ENCODE data around the gene TARBP1.
A peak's percentile ranks its signal among the peaks of the same experiment; 100 is the strongest.

TARBP1 gene, protein sequence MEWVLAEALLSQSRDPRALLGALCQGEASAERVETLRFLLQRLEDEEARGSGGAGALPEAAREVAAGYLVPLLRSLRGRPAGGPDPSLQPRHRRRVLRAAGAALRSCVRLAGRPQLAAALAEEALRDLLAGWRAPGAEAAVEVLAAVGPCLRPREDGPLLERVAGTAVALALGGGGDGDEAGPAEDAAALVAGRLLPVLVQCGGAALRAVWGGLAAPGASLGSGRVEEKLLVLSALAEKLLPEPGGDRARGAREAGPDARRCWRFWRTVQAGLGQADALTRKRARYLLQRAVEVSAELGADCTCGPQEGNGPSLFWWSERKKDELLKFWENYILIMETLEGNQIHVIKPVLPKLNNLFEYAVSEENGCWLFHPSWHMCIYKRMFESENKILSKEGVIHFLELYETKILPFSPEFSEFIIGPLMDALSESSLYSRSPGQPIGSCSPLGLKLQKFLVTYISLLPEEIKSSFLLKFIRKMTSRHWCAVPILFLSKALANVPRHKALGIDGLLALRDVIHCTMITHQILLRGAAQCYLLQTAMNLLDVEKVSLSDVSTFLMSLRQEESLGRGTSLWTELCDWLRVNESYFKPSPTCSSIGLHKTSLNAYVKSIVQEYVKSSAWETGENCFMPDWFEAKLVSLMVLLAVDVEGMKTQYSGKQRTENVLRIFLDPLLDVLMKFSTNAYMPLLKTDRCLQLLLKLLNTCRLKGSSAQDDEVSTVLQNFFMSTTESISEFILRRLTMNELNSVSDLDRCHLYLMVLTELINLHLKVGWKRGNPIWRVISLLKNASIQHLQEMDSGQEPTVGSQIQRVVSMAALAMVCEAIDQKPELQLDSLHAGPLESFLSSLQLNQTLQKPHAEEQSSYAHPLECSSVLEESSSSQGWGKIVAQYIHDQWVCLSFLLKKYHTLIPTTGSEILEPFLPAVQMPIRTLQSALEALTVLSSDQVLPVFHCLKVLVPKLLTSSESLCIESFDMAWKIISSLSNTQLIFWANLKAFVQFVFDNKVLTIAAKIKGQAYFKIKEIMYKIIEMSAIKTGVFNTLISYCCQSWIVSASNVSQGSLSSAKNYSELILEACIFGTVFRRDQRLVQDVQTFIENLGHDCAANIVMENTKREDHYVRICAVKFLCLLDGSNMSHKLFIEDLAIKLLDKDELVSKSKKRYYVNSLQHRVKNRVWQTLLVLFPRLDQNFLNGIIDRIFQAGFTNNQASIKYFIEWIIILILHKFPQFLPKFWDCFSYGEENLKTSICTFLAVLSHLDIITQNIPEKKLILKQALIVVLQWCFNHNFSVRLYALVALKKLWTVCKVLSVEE (N-terminal part only)

DNA sequence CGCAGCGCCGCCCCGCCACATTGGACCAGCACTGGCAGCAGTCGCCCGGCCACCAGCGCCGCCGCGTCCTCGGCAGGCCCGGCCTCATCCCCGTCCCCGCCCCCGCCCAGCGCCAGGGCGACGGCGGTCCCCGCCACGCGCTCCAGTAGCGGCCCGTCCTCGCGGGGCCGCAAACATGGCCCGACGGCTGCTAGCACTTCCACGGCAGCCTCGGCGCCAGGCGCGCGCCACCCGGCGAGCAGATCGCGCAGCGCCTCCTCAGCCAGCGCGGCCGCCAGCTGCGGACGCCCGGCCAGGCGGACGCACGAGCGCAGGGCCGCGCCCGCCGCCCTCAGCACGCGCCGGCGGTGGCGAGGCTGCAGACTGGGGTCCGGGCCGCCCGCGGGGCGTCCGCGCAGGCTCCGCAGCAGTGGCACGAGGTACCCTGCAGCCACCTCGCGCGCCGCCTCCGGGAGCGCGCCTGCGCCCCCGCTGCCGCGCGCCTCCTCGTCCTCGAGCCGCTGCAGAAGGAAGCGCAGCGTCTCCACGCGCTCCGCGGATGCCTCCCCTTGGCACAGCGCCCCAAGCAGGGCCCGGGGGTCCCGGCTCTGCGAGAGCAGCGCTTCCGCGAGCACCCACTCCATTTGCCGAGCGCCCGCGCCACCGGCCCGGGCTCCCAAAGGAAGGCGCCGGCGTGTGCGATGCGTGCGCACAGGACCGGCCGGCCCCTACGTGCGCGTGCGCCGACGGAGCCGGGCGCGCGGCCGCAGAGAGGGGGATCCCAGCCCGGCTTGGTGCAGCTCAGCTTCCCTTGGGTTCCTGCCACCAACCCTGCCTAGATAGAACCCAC lies at the start of gene TARBP1:
TARBP1 (minus strand) TSS at position 699 of the 829 bp plus-strand sequence; CDS start at position 623, 76 bp downstream.
- peak; percentile 77 for DNase-seq (ENCODE audit: low read depth)
- peak within 1 kb of the TSS; percentile 69 for H3K4me3 ChIP-seq (replicated peaks; ENCODE audit: low read depth, low read length)
- TF ChIP-seq, protein P1, sequence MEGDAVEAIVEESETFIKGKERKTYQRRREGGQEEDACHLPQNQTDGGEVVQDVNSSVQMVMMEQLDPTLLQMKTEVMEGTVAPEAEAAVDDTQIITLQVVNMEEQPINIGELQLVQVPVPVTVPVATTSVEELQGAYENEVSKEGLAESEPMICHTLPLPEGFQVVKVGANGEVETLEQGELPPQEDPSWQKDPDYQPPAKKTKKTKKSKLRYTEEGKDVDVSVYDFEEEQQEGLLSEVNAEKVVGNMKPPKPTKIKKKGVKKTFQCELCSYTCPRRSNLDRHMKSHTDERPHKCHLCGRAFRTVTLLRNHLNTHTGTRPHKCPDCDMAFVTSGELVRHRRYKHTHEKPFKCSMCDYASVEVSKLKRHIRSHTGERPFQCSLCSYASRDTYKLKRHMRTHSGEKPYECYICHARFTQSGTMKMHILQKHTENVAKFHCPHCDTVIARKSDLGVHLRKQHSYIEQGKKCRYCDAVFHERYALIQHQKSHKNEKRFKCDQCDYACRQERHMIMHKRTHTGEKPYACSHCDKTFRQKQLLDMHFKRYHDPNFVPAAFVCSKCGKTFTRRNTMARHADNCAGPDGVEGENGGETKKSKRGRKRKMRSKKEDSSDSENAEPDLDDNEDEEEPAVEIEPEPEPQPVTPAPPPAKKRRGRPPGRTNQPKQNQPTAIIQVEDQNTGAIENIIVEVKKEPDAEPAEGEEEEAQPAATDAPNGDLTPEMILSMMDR (IDR thresholded peaks at IDR 0.05; ENCODE audit: low read length, missing control alignments), result no peak

DNA sequence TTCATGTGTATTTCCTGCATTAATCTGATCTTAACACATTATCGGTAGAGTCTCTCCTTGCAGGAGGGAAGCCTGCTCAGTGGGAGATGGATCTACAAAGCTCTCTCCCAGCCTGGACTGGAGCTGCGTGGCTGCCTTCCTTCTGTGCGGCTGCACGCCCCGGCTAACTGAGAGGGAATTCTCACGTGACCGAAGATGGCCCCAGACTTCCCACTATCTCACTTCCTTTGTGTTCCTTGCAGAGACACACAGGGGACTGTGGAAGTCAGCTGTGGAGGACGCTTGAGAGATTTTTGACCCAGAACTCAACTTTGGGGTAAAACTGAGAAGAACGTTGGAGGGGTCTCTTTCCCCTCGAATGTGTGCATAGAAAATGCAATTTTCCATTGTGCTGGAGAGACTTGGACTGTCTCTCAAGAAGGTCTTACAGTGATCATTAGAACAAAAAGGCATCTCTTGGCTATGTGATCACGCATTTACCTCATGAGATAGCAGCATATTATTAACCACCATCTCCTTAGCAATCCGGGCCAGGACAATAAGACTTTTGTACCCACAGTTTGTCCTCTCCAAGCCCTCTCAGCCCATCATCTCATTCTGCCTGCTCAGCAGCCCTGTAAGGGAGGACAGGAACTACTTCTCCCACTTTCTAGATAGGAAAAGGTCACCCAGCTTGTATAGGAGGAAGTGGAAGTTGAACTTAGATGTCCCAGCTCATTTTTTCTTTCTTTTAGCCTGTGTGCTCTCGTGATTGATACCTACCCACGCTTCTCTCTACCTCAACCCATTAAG lies 49.3 kb upstream of the TARBP1 start:
- TF ChIP-seq, protein P1 (IDR thresholded peaks at IDR 0.05; ENCODE audit: low read length, missing control alignments), result no peak
- DNase-seq (ENCODE audit: low read depth), result no peak
- H3K4me3 ChIP-seq (replicated peaks; ENCODE audit: low read depth, low read length), result no peak overlapping the region

DNA sequence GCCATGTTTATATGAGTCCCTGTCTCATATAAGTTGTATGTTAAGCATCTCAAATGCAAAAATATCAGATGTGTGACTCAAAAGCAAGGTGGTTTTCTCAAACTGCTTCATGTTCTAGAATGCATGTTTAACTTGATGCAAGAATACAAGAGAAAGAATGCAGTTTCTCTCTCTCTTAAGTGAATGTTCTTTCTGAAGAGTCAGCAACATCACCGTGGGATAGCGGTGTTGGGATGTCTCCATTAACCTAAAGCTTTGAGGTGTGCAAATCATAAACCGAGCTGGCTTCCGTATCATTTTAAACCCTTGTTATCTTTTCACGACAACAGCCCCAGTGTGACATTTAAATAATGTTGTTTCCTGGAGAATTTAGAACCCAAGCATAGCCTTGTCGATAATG lies 48.4 kb upstream of the TARBP1 start:
- no peak for DNase-seq (ENCODE audit: low read depth)
- TF ChIP-seq, protein P1 (IDR thresholded peaks at IDR 0.05; ENCODE audit: low read length, missing control alignments), result no peak
- no peak overlapping the region for H3K4me3 ChIP-seq (replicated peaks; ENCODE audit: low read depth, low read length)

DNA sequence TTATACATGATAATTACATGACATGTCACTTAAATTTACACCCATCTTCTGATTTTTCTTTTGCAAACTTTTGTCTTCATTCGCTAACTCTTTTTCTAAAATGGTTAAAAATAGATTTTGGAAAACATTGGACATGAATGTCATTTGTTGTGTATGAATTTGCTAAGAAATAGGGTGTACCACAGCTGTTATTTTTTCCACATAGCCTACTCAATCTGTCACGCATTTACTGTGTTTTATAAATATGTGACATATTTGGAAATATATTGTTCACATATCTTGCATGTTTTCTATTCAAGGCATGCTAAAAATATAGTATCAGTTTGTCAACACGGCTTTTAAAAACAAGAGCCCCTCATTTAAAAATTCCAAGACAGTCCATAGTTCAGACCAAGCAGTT lies 47.9 kb upstream of the TARBP1 start:
- no peak overlapping the region for H3K4me3 ChIP-seq (replicated peaks; ENCODE audit: low read depth, low read length)
- TF ChIP-seq, protein P1 (IDR thresholded peaks at IDR 0.05; ENCODE audit: low read length, missing control alignments), result no peak
- DNase-seq (ENCODE audit: low read depth), result no peak

DNA sequence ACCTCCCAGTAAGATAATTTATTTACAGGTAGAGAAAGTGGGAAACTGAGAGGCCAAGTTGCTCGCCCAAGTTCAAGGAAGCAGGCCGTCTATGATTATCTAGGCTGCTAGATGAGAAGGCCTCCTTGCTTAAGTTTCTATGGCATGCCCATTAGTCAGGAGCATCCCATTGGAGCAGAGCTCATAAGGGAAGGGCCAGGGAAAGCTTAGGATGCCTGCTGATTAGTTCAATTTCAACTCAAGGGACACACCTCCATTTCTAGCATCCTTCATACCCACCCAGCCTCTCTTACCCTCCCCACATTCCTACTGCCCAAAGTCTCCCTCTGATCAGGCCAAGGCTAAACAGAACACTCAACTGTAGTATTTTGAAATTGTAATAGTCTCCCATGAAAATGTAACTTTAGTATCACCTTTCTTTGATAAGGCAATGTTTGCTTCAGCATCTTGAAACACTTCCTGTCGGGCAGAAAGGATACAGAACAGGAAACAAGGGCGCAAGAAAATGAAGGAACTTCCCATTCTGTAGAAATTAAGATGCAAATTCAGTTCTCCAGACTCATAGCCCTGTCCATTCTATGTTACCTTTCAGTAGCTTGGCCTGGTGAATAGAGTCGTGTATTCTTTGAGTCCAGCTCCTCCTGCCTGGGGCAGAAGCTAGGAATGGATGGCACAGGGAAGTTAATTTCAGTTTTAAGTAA lies 46.3 kb upstream of the TARBP1 start:
- H3K4me3 ChIP-seq (replicated peaks; ENCODE audit: low read depth, low read length), result no peak overlapping the region
- TF ChIP-seq, protein P1 (IDR thresholded peaks at IDR 0.05; ENCODE audit: low read length, missing control alignments), result no peak
- DNase-seq (ENCODE audit: low read depth), result no peak

Data from fibroblast of pulmonary artery (primary cell).